Mucosa of gallbladder (tissue), 1 donor: ENCODE measurements around the gene PGC. TPM values are rescaled to one million over a fixed set of nuclear protein-coding genes. Genes with fewer than 3 reads are reported as not detected.

Experiments
- DNase-seq: peaks from one replicate; pipeline ENCODE4 v3.0.0-alpha.2; 2020; ENCODE audit warnings: low spot score
- total RNA-seq: library from RNA; stranded (reverse); gene quantifications from one replicate; pipeline ENCODE4 v1.2.1, GENCODE V29; 2021
- donor health status: DM: no; HTN: no; CAD: no.

Gene PGC
- total RNA-seq, 1 donor from 2014 or later = 6.7 TPM

GRCh38 chr6:41714556-41715273 is 32.5 kb downstream of the PGC start:
- no peak for DNase-seq

- DNase-seq = no peak
Observed at GRCh38 chr6:41713650-41714291, 33.4 kb downstream of the PGC start.

GRCh38 chr6:41713159-41713649 is 34.0 kb downstream of the PGC start:
- DNase-seq = peak; percentile 87

- peak; percentile 82 for DNase-seq
Observed at GRCh38 chr6:41712651-41713103, 34.5 kb downstream of the PGC start.

- no peak for DNase-seq
Observed at GRCh38 chr6:41711323-41712038, 35.7 kb downstream of the PGC start.

- DNase-seq = no peak
Observed at GRCh38 chr6:41709375-41709774, 37.8 kb downstream of the PGC start.

- DNase-seq = no peak
Observed at GRCh38 chr6:41708856-41709255, 38.3 kb downstream of the PGC start.

- DNase-seq = no peak
Observed at GRCh38 chr6:41707565-41708200, 39.5 kb downstream of the PGC start.

- no peak for DNase-seq
Observed at GRCh38 chr6:41706876-41707564, 40.2 kb downstream of the PGC start.

GRCh38 chr6:41705996-41706835 is 41.0 kb downstream of the PGC start:
- DNase-seq = peak; percentile 79

GRCh38 chr6:41705311-41705995 is 41.7 kb downstream of the PGC start:
- DNase-seq = no peak

- DNase-seq = no peak
Observed at GRCh38 chr6:41704656-41705310, 42.4 kb downstream of the PGC start.

- DNase-seq = no peak
Observed at GRCh38 chr6:41704028-41704427, 43.2 kb downstream of the PGC start.

GRCh38 chr6:41702771-41703494 is 44.3 kb downstream of the PGC start:
- no peak for DNase-seq

- DNase-seq = no peak
Observed at GRCh38 chr6:41702089-41702745, 45.0 kb downstream of the PGC start.

- no peak for DNase-seq
Observed at GRCh38 chr6:41700463-41701347, 46.5 kb downstream of the PGC start.

GRCh38 chr6:41699063-41699462 is 48.1 kb downstream of the PGC start:
- DNase-seq = no peak
